Tibial nerve (tissue), 4 donors: Measurements from ENCODE around the gene PCCB. TPM values are rescaled to one million over a fixed set of nuclear protein-coding genes. Genes with fewer than 3 reads are reported as not detected.

Experiments
- DNase-seq, 2 donors: peaks; one replicate each; pipeline ENCODE4 v3.0.0-alpha.2; 2019; ENCODE audit warnings: low spot score in 2 of 2
- H3K27ac ChIP-seq, 4 donors: fragments of 200-600 bp; sonication (generic) in 3 of 4; one replicate each; pipeline ENCODE4 v1.5.1; 2017 to 2019; ENCODE audit warnings: mild to moderate bottlenecking in 1 of 4
- H3K27me3 ChIP-seq, 2 donors: fragments of 200-600 bp; sonication (generic) in 1 of 2; one replicate each; pipeline versions ENCODE4 v1.5.1 to v1.6.0; 2017 to 2019
- H3K36me3 ChIP-seq, 3 donors: fragments of 200-600 bp; sonication (generic); one replicate each; pipeline ENCODE4 v1.5.1; 2018 to 2019
- H3K4me1 ChIP-seq, 4 donors: fragments of 200-600 bp; sonication (generic) in 3 of 4; one replicate each; pipeline ENCODE4 v1.5.1; 2017 to 2019
- H3K4me3 ChIP-seq, 4 donors: fragments of 200-600 bp; sonication (generic) in 3 of 4; one replicate each; pipeline ENCODE4 v1.5.1; 2017 to 2019; ENCODE audit warnings: mild to moderate bottlenecking in 1 of 4, moderate library complexity in 1 of 4
- H3K9me3 ChIP-seq, 4 donors: fragments of 200-600 bp; sonication (generic) in 3 of 4; one replicate each; pipeline ENCODE4 v1.5.1; 2017 to 2019
- EP300 ChIP-seq, 2 donors: sonication (generic); formaldehyde crosslinking; IDR thresholded peaks; one replicate each; pipeline ENCODE4 v1.6.1; 2017; ENCODE audit warnings: antibody characterized with exemption in 2 of 2, mild to moderate bottlenecking in 1 of 2
- POLR2A ChIP-seq, 2 donors: fragments of 450-650 bp; IDR thresholded peaks; one replicate each; pipeline ENCODE4 v1.6.1; 2017; ENCODE audit warnings: antibody characterized with exemption in 2 of 2, mild to moderate bottlenecking in 2 of 2, moderate library complexity in 2 of 2
- WGBS, 2 donors: methylation state at CpG; one replicate each; pipeline ENCODE4 v1.1.5; 2018; 5-methylcytosine and 5-hydroxymethylcytosine counted together
- total RNA-seq, 4 donors: library from RNA; depleted of rRNA; stranded (reverse); fragments of >200 nt; gene quantifications; one replicate each; pipeline ENCODE4 v1.1.0, GENCODE V29; 2016
- TF ChIP-seq, protein P1 (sequence below), 5 experiments: fragments of 200-600 bp in 3 of 5; fragments of 450-650 bp in 2 of 5; sonication (generic) in 3 of 5; IDR thresholded peaks; one replicate each; pipeline ENCODE4 v1.5.1; 2016 to 2019; ENCODE audit warnings: antibody characterized with exemption in 5 of 5, mild to moderate bottlenecking in 3 of 5, moderate library complexity in 2 of 5

The PCCB gene
- total RNA-seq, 4 donors from 2014 or later: 19.8 to 47.4 (median 27.8) TPM

DNA sequence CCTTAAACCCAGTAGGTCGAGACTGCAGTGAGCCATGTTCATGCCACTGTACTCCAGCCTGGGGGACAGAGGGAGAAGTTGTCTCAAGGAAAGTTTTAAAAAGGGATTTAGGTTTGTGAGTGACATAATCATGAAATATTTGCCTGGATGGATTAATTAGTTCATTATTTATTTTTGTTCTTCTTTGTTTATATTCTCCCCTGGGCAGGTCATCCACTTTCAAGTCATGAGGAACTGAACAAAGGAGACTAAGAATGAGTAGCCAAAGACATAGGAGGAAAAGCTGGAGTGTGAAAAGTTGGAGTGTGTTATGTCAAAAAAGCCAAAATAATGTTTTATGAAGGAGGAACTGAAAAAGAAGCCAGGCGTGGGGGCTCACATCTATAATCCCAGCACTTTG is 17.7 kb upstream of the PCCB start:
- no peak overlapping the region for H3K27ac ChIP-seq
- H3K4me1 ChIP-seq: no peaks in the 10 kb centered on the region
- DNase-seq: no peak
- H3K4me3 ChIP-seq: no peak overlapping the region
- H3K9me3 ChIP-seq: no peaks in the 10 kb centered on the region
- TF ChIP-seq EP300 (IDR thresholded peaks at IDR 0.05): no peak
- no peak for TF ChIP-seq POLR2A (IDR thresholded peaks at IDR 0.05)
- TF ChIP-seq, protein P1, sequence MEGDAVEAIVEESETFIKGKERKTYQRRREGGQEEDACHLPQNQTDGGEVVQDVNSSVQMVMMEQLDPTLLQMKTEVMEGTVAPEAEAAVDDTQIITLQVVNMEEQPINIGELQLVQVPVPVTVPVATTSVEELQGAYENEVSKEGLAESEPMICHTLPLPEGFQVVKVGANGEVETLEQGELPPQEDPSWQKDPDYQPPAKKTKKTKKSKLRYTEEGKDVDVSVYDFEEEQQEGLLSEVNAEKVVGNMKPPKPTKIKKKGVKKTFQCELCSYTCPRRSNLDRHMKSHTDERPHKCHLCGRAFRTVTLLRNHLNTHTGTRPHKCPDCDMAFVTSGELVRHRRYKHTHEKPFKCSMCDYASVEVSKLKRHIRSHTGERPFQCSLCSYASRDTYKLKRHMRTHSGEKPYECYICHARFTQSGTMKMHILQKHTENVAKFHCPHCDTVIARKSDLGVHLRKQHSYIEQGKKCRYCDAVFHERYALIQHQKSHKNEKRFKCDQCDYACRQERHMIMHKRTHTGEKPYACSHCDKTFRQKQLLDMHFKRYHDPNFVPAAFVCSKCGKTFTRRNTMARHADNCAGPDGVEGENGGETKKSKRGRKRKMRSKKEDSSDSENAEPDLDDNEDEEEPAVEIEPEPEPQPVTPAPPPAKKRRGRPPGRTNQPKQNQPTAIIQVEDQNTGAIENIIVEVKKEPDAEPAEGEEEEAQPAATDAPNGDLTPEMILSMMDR (IDR thresholded peaks at IDR 0.05): no peak
- H3K27me3 ChIP-seq: no peaks in the 10 kb centered on the region
- no peaks in the 10 kb centered on the region for H3K36me3 ChIP-seq
- 85 to 94% methylated on average over 2 of the region's 2 CpGs for WGBS, 2 donors

DNA sequence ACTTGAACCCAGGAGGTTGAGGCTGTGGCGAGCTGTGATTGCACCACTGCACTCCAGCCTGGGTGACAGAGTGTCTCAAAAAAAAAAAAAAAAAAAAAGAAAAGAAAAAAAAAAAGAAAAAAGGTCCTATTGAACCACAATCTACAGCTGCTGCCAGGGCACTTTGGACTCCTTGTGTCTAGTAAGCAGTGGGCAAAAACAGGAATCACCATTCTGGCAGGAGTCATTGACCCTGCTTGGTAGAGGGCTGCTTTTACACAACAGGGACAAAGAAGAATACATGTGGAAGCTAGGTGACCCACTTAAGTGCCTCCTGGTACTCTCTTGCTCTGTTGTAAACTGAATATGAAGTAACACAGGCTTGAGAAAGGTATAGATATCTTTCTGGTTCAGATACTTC is 14.6 kb upstream of the PCCB start:
- Histone ChIP-seq H3K36me3 (no peaks in the 10 kb centered on the region), H3K4me1 (no peaks in the 10 kb centered on the region), H3K9me3 (no peaks in the 10 kb centered on the region), H3K4me3 (no peak overlapping the region), H3K27ac (no peak overlapping the region), H3K27me3 (no peaks in the 10 kb centered on the region)
- WGBS, 2 donors: 80 to 82% methylated on average over 1 of the region's 1 CpG
- TF ChIP-seq EP300 (IDR thresholded peaks at IDR 0.05): no peak
- TF ChIP-seq, protein P1 (IDR thresholded peaks at IDR 0.05): no peak
- no peak for TF ChIP-seq POLR2A (IDR thresholded peaks at IDR 0.05)
- no peak for DNase-seq

DNA sequence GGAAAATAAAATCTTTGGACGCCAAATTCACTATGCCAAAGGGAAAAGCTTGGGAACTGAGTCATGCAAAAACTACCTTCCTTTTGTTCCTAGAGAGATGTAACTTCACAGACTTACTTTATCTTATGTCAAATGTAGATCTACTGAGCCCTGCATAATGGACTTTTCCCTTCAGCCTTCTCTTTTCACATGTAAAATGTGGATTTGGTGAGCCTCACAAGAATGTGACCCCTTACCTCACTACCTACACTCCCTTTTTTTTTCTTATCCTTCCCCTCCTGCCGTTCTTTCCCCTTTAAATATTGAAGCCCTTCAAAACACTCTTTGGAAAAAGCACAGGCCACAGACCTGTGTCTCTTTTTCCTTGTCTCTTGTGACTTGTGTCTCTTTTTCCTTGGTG is 14.0 kb upstream of the PCCB start:
- no peaks in the 10 kb centered on the region for H3K9me3 ChIP-seq
- WGBS, 2 donors: 71 to 80% methylated on average over 2 of the region's 2 CpGs
- no peaks in the 10 kb centered on the region for H3K4me1 ChIP-seq
- DNase-seq: no peak
- H3K27me3 ChIP-seq: no peaks in the 10 kb centered on the region
- H3K27ac ChIP-seq: no peak overlapping the region
- H3K36me3 ChIP-seq: no peaks in the 10 kb centered on the region
- TF ChIP-seq, protein P1 (IDR thresholded peaks at IDR 0.05): no peak
- TF ChIP-seq POLR2A (IDR thresholded peaks at IDR 0.05) (no peak), EP300 (IDR thresholded peaks at IDR 0.05) (no peak)
- no peak overlapping the region for H3K4me3 ChIP-seq

DNA sequence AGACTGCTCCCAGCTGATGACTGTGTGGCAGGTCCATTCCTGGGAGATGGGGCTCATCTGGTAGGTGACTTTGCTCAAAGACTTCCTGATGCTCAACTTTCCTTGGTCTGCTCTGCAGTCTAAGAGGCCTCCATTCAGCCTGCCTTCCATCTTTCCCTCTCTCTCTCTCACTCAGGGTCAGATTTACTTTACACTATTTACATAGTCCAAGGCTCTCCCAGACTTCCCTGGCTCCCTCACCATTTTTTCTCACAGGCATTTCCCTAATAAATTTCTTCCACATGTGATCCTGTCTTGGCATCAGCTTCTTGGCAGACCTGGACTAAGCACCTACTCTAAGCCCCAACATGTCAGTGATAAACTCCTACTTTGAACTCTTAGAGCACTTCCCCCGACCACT is 13.0 kb upstream of the PCCB start:
- Histone ChIP-seq H3K27me3 (no peaks in the 10 kb centered on the region), H3K4me3 (no peak overlapping the region), H3K36me3 (no peaks in the 10 kb centered on the region), H3K27ac (no peak overlapping the region), H3K9me3 (no peaks in the 10 kb centered on the region), H3K4me1 (no peaks in the 10 kb centered on the region)
- DNase-seq: no peak
- WGBS, 2 donors: 90 to 91% methylated on average over 1 of the region's 1 CpG
- no peak for TF ChIP-seq POLR2A (IDR thresholded peaks at IDR 0.05)
- TF ChIP-seq, protein P1 (IDR thresholded peaks at IDR 0.05): no peak
- TF ChIP-seq EP300 (IDR thresholded peaks at IDR 0.05): no peak

DNA sequence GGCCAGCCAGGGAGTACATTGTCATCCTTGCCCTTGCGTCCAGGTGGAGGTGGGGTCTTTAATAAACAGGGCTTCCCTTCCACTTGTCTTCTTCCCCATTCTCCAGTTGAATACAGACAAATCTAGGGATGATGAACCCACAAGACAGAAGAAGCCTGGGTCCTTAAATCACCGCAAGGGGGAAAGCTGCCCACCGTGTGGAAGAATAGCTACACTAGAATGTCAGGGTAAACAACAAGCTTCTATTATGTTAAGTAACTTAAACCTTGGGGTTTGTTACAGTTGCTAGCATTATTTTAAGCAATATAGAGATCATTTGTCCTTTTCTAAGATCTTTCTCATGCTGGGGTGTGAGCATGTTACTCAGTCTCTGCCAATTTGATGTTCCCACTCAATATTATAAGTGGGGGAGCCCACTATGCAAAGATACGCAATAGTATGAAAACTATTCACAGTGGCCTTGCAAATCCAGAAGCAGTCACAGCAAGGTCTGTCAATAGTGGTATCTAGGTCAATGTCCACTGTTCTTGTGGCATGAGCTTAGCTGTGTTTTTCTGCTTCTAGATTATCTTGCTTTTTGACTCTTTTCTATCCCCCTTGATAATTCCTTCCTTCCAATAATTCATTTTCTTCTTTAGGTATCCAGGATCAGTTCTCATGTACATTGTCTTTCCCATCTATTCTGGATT is 12.0 kb upstream of the PCCB start:
- H3K4me1 ChIP-seq: no peaks in the 10 kb centered on the region
- no peaks in the 10 kb centered on the region for H3K36me3 ChIP-seq
- TF ChIP-seq, protein P1 (IDR thresholded peaks at IDR 0.05): no peak
- 81% methylated on average over 4 of the region's 4 CpGs for WGBS, 2 donors
- no peaks in the 10 kb centered on the region for H3K27me3 ChIP-seq
- no peaks in the 10 kb centered on the region for H3K9me3 ChIP-seq
- no peak overlapping the region for H3K27ac ChIP-seq
- H3K4me3 ChIP-seq: no peak overlapping the region
- no peak for DNase-seq
